HCT116 (cell line): Measurements from ENCODE around the gene PCSK2. TPM values are rescaled to one million over a fixed set of nuclear protein-coding genes. Genes with fewer than 3 reads are reported as not detected.

ENCODE experiments used
- ATAC-seq: fragments of 200-7000 bp; cut with Tn5 transposase; 2 replicates; pipeline ENCODE4 v1.9.1; 2020; ENCODE audit warnings: mild to moderate bottlenecking, moderate library complexity
- BruUV-seq: library from RNA; stranded (reverse); fragments of 400-500 nt; replicated peaks from 2 replicates; lab custom pipeline; 2021; lab: Mats Ljungman, UMichigan
- CTCF ChIA-PET: fragments of 300-600 bp; sonication (Branson Sonifier 250); formaldehyde crosslinking; loops from one replicate; lab custom pipeline; 2021; ENCODE audit warnings: antibody characterized with exemption; lab: Charles Lee
- POLR2A ChIA-PET: fragments of 300-600, 350-600 bp; sonication (Branson Sonifier 250); formaldehyde crosslinking; loops from one replicate; lab custom pipeline; 2021; ENCODE audit warnings: antibody characterized with exemption; lab: Charles Lee
- RAD21 ChIA-PET, 2 experiments: fragments of 300-600 bp; sonication (Branson Sonifier 250); formaldehyde crosslinking; loops; one replicate each; lab custom pipeline; 2023; ENCODE audit warnings: low total read pairs in 2 of 2; ENCODE audit not compliant: uncharacterized antibody in 2 of 2, unreplicated experiment in 2 of 2, low non-redundant PET in 1 of 2; lab: Charles Lee
- DNase-seq: peaks from one replicate; pipeline ENCODE4 v3.0.0-alpha.2; 2010; ENCODE audit warnings: low read depth, low spot score
- H2AFZ ChIP-seq: fragments of 200-600 bp; shearing (Covaris generic), sonication (generic); 2 replicates; pipeline ENCODE4 v1.6.1; 2017; ENCODE audit warnings: low read depth, mixed run types, mixed read lengths, antibody characterized with exemption, low read length; ENCODE audit not compliant: poor library complexity, severe bottlenecking
- H3K27ac ChIP-seq: 2 replicates; pipeline ENCODE4 v1.5.1; 2012; ENCODE audit warnings: low read depth, low read length
- H3K27me3 ChIP-seq: fragments of 200-600 bp; sonication (generic); 2 replicates; pipeline ENCODE4 v1.6.1; 2016; ENCODE audit warnings: mixed run types, low read length, mixed read lengths; ENCODE audit not compliant: insufficient read depth
- H3K36me3 ChIP-seq, 2 experiments: fragments of 200-500 bp in 1 of 2; fragments of 200-600 bp in 1 of 2; sonication (Bioruptor generic) in 1 of 2; sonication (generic) in 1 of 2; 2 replicates each; pipeline versions ENCODE4 v1.5.1 to v1.6.1; 2014 to 2016; ENCODE audit warnings: low read length in 2 of 2, inconsistent platforms in 1 of 2, mixed read lengths in 1 of 2, mixed run types in 1 of 2; ENCODE audit not compliant: insufficient read depth in 2 of 2, control insufficient read depth in 1 of 2
- H3K4me1 ChIP-seq, 2 experiments: fragments of 200-600 bp in 1 of 2; sonication (generic) in 1 of 2; 2 replicates each; pipeline versions ENCODE4 v1.5.1 to v1.6.1; 2012 to 2017; ENCODE audit warnings: low read length in 2 of 2, inconsistent platforms in 1 of 2, mild to moderate bottlenecking in 1 of 2, mixed read lengths in 1 of 2, mixed run types in 1 of 2, moderate library complexity in 1 of 2; ENCODE audit not compliant: insufficient read depth in 2 of 2, control insufficient read depth in 1 of 2
- H3K4me2 ChIP-seq: fragments of 200-600 bp; sonication (generic); 2 replicates; pipeline ENCODE4 v1.6.1; 2017; ENCODE audit warnings: mixed run types, low read length, mixed read lengths
- H3K4me3 ChIP-seq, 2 experiments: fragments of 200-600 bp in 1 of 2; sonication (generic) in 1 of 2; replicated peaks in 1 of 2; 2 replicates each; pipeline ENCODE4 v1.5.1; 2011 to 2016; ENCODE audit warnings: low read length in 2 of 2, control low read depth in 1 of 2, low read depth in 1 of 2, mild to moderate bottlenecking in 1 of 2, mixed read lengths in 1 of 2, mixed run types in 1 of 2
- H3K79me2 ChIP-seq: fragments of 200-600 bp; sonication (generic); 2 replicates; pipeline ENCODE4 v1.6.1; 2017; ENCODE audit warnings: mild to moderate bottlenecking, mixed run types, low read length, moderate library complexity, mixed read lengths; ENCODE audit not compliant: insufficient read depth
- H3K9ac ChIP-seq: fragments of 200-600 bp; sonication (generic); 2 replicates; pipeline ENCODE4 v1.6.1; 2016; ENCODE audit warnings: low read length, mixed read lengths
- H3K9me2 ChIP-seq: fragments of 200-600 bp; sonication (generic), shearing (Covaris generic); 2 replicates; pipeline ENCODE4 v1.6.1; 2017; ENCODE audit warnings: mixed run types, mild to moderate bottlenecking, moderate library complexity; ENCODE audit not compliant: insufficient read depth
- H3K9me3 ChIP-seq, 2 experiments: fragments of 200-500 bp in 1 of 2; fragments of 200-600 bp in 1 of 2; sonication (Bioruptor generic) in 1 of 2; sonication (generic) in 1 of 2; 2 replicates each; pipeline ENCODE4 v1.6.1; 2014 to 2017; ENCODE audit warnings: low read length in 2 of 2, mixed read lengths in 2 of 2, inconsistent platforms in 1 of 2, low read depth in 1 of 2, mild to moderate bottlenecking in 1 of 2, mixed run types in 1 of 2, moderate library complexity in 1 of 2; ENCODE audit not compliant: control insufficient read depth in 1 of 2, insufficient read depth in 1 of 2
- H4K20me1 ChIP-seq: fragments of 200-600 bp; sonication (generic), shearing (Covaris generic); 2 replicates; pipeline ENCODE4 v1.6.1; 2017; ENCODE audit warnings: mixed run types, mild to moderate bottlenecking, moderate library complexity; ENCODE audit not compliant: insufficient read depth
- CBX3 ChIP-seq: IDR thresholded peaks from 2 replicates; pipeline ENCODE4 v1.6.1; 2012; ENCODE audit warnings: low read depth
- CEBPB ChIP-seq: IDR thresholded peaks from 2 replicates; pipeline ENCODE4 v1.6.1; 2012; ENCODE audit warnings: low read depth
- EGR1 ChIP-seq: IDR thresholded peaks from 2 replicates; pipeline ENCODE4 v1.6.1; 2012; ENCODE audit warnings: low read depth
- ELF1 ChIP-seq: IDR thresholded peaks from 2 replicates; pipeline ENCODE4 v1.6.1; 2012; ENCODE audit warnings: low read depth, borderline replicate concordance
- EZH2 ChIP-seq: fragments of 200-600 bp; sonication (generic); IDR thresholded peaks from 2 replicates; pipeline ENCODE4 v1.6.1; 2017; ENCODE audit warnings: antibody characterized with exemption, mixed run types
- EZH2phosphoT487 ChIP-seq: fragments of 200-600 bp; IDR thresholded peaks from 2 replicates; pipeline ENCODE4 v1.6.1; 2018; ENCODE audit warnings: antibody characterized with exemption, borderline replicate concordance
- FOSL1 ChIP-seq: IDR thresholded peaks from 2 replicates; pipeline ENCODE4 v1.6.1; 2012; ENCODE audit warnings: low read depth
- JUND ChIP-seq: IDR thresholded peaks from 2 replicates; pipeline ENCODE4 v1.6.1; 2012
- POLR2AphosphoS5 ChIP-seq: IDR thresholded peaks from 2 replicates; pipeline ENCODE4 v1.6.1; 2011; ENCODE audit warnings: mild to moderate bottlenecking, low read depth, low read length, moderate library complexity
- RAD21 ChIP-seq: IDR thresholded peaks from 2 replicates; pipeline ENCODE4 v1.6.1; 2012; ENCODE audit warnings: low read depth, mild to moderate bottlenecking
- SIN3A ChIP-seq: IDR thresholded peaks from 2 replicates; pipeline ENCODE4 v1.6.1; 2012; ENCODE audit warnings: low read depth
- SP1 ChIP-seq: IDR thresholded peaks from 2 replicates; pipeline ENCODE4 v1.6.1; 2012; ENCODE audit warnings: low read depth
- SRF ChIP-seq: IDR thresholded peaks from 2 replicates; pipeline ENCODE4 v1.6.1; 2012; ENCODE audit warnings: low read depth
- ZFX ChIP-seq: fragments of 450-650 bp; IDR thresholded peaks from 2 replicates; pipeline ENCODE4 v1.6.1; 2017
- ZNF274 ChIP-seq: fragments of 200-500 bp; sonication (Bioruptor generic); IDR thresholded peaks from 2 replicates; pipeline ENCODE4 v1.6.1; 2014; ENCODE audit warnings: mild to moderate bottlenecking, low read depth, low read length, inconsistent platforms
- intact Hi-C: fragments of 100-400 bp; cut with micrococcal nuclease; formaldehyde crosslinking; loops from 2 replicates; pipeline ENCODE4 v1.10.0; 2022
- total RNA-seq: library from RNA; stranded (reverse); gene quantifications from one replicate; pipeline ENCODE4 v1.2.1, GENCODE V29; 2021; ENCODE audit not compliant: unreplicated experiment
- TF ChIP-seq, protein P1 (sequence below): IDR thresholded peaks from 2 replicates; pipeline ENCODE4 v1.6.1; 2011; ENCODE audit warnings: mild to moderate bottlenecking, low read length, moderate library complexity; ENCODE audit not compliant: insufficient replicate concordance; ENCODE audit errors: extremely low read depth
- TF ChIP-seq, protein P2 (sequence below): IDR thresholded peaks from 2 replicates; pipeline ENCODE4 v1.6.1; 2012

Gene PCSK2
- total RNA-seq, 1 experiment from 2014 or later = not detected

DNA sequence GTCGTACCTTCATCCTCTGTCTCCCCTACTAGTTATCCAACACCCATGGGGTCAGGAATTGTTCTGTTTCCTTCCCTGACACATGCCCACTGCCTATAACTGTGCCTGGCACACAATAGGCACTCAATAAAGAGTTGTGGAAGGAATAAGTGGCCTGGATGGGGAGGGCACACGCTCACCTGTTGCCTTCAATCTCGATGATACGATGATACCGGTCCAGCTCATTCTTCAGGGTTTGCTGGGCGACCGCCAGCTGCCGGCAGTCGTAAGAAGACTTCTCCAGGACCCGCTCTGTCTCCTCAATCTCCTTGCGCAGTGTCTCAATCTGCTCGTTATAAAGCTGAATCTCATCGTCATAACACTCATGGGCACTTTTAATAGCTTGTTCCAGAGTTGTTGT is 271.8 kb downstream of the PCSK2 start:
- RAD21 ChIA-PET = no interaction called here
- Histone ChIP-seq H4K20me1 (no peaks in the 10 kb centered on the region), H3K4me1 (no peaks in the 10 kb centered on the region), H2AFZ (no peak overlapping the region), H3K4me2 (no peak overlapping the region), H3K27me3 (no peaks in the 10 kb centered on the region), H3K36me3 (no peaks in the 10 kb centered on the region; a peak in 1 of 4 replicates), H3K27ac (no peak overlapping the region), H3K79me2 (no peaks in the 10 kb centered on the region), H3K9me3 (no peaks in the 10 kb centered on the region), H3K4me3 (no peak overlapping the region), H3K9ac (no peak overlapping the region), H3K9me2 (no peaks in the 10 kb centered on the region)
- BruUV-seq = no TSS peak
- DNase-seq = no peak
- ATAC-seq = no peak
- TF ChIP-seq, protein P1, sequence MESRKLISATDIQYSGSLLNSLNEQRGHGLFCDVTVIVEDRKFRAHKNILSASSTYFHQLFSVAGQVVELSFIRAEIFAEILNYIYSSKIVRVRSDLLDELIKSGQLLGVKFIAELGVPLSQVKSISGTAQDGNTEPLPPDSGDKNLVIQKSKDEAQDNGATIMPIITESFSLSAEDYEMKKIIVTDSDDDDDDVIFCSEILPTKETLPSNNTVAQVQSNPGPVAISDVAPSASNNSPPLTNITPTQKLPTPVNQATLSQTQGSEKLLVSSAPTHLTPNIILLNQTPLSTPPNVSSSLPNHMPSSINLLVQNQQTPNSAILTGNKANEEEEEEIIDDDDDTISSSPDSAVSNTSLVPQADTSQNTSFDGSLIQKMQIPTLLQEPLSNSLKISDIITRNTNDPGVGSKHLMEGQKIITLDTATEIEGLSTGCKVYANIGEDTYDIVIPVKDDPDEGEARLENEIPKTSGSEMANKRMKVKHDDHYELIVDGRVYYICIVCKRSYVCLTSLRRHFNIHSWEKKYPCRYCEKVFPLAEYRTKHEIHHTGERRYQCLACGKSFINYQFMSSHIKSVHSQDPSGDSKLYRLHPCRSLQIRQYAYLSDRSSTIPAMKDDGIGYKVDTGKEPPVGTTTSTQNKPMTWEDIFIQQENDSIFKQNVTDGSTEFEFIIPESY = no peak
- TF ChIP-seq FOSL1 (no peak), SIN3A (no peak), RAD21 (no peak)
- TF ChIP-seq, protein P2, sequence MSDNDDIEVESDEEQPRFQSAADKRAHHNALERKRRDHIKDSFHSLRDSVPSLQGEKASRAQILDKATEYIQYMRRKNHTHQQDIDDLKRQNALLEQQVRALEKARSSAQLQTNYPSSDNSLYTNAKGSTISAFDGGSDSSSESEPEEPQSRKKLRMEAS = no peak
- POLR2A ChIA-PET = no interaction called here
- intact Hi-C loops = no loop called here
- CTCF ChIA-PET = no interaction called here

DNA sequence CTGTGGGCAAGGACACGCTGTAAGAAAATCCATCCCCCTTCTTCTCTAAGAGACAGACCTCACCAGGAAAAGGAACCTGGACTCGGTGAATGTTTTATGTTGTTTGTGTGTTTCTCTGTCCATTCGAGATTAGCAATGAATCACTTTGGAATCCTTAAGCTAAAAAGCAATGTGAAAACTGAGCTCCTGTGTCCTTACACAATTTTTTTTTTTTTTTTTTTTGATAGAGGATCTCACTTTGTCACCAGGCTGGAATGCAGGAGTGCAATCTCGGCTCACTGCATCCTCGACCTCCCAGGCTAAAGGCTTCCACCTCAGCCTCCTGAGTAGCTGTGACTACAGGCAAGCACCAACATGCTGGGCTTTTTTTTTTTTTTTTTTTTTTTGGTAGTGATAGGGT is 272.2 kb downstream of the PCSK2 start:
- POLR2A ChIA-PET = no interaction called here
- H2AFZ ChIP-seq = no peak overlapping the region
- H3K79me2 ChIP-seq = no peaks in the 10 kb centered on the region
- H3K4me1 ChIP-seq = no peaks in the 10 kb centered on the region
- no peaks in the 10 kb centered on the region for H3K27me3 ChIP-seq
- intact Hi-C loops = no loop called here
- H3K9me2 ChIP-seq = no peaks in the 10 kb centered on the region
- no peak overlapping the region for H3K27ac ChIP-seq
- H3K4me2 ChIP-seq = no peak overlapping the region
- CTCF ChIA-PET = no interaction called here
- TF ChIP-seq, protein P2 = no peak
- TF ChIP-seq JUND = no peak
- no peak for TF ChIP-seq ELF1
- TF ChIP-seq EZH2 = no peak
- no peak for TF ChIP-seq ZNF274
- no peak for TF ChIP-seq RAD21
- no peak for TF ChIP-seq SRF
- TF ChIP-seq POLR2AphosphoS5 = no peak
- TF ChIP-seq, protein P1 = no peak
- TF ChIP-seq CBX3 = no peak
- TF ChIP-seq EGR1 = no peak
- no peak for TF ChIP-seq ZFX
- no peak for TF ChIP-seq CEBPB
- TF ChIP-seq EZH2phosphoT487 = no peak
- no peak for TF ChIP-seq SP1
- RAD21 ChIA-PET = no interaction called here
- BruUV-seq = no TSS peak
- H3K9me3 ChIP-seq = no peaks in the 10 kb centered on the region
- ATAC-seq = no peak
- H4K20me1 ChIP-seq = no peaks in the 10 kb centered on the region
- DNase-seq = no peak
- no peak overlapping the region for H3K4me3 ChIP-seq
- H3K36me3 ChIP-seq = no peaks in the 10 kb centered on the region; a peak in 1 of 4 replicates
- no peak overlapping the region for H3K9ac ChIP-seq
